HL-60 (cell line): ENCODE data around the gene ROR1.

Source experiments
- GABPA ChIP-seq: IDR thresholded peaks from 2 replicates; pipeline ENCODE4 v1.6.1; 2012; ENCODE audit warnings: low read depth
- POLR2AphosphoS5 ChIP-seq: IDR thresholded peaks from 2 replicates; pipeline ENCODE4 v1.6.1; 2012; ENCODE audit warnings: low read depth
- SPI1 ChIP-seq: IDR thresholded peaks from 2 replicates; pipeline ENCODE4 v1.6.1; 2012; ENCODE audit warnings: low read depth, mild to moderate bottlenecking, borderline replicate concordance
- TF ChIP-seq, protein P1 (sequence below): IDR thresholded peaks from one replicate; pipeline ENCODE4 v1.5.1; 2011; ENCODE audit warnings: low read length, control low read depth, inconsistent platforms; ENCODE audit not compliant: insufficient read depth
- TF ChIP-seq, protein P2 (sequence below): IDR thresholded peaks from 2 replicates; pipeline ENCODE4 v1.6.1; 2012; ENCODE audit warnings: low read depth; ENCODE audit not compliant: insufficient replicate concordance

DNA sequence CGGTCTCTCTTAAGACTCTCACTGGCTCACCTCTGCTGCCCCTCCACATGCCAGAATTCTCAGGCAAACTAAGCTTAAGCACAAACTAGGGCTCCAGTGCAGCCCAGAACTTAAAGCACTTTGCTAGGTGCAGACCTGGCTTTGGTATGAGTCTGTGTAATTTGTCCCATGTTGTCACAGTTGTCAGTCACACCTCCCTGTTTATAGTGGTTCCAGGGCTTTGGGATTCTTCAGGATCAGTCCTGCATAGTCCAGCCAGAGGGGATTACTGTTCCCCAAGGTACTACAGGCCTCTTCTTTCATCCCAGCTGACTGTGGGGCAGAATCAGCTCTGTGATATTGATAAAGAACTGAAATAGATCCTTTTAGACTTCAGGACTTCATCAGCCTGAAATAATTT lies 324.6 kb downstream of the ROR1 start:
- TF ChIP-seq, protein P1, sequence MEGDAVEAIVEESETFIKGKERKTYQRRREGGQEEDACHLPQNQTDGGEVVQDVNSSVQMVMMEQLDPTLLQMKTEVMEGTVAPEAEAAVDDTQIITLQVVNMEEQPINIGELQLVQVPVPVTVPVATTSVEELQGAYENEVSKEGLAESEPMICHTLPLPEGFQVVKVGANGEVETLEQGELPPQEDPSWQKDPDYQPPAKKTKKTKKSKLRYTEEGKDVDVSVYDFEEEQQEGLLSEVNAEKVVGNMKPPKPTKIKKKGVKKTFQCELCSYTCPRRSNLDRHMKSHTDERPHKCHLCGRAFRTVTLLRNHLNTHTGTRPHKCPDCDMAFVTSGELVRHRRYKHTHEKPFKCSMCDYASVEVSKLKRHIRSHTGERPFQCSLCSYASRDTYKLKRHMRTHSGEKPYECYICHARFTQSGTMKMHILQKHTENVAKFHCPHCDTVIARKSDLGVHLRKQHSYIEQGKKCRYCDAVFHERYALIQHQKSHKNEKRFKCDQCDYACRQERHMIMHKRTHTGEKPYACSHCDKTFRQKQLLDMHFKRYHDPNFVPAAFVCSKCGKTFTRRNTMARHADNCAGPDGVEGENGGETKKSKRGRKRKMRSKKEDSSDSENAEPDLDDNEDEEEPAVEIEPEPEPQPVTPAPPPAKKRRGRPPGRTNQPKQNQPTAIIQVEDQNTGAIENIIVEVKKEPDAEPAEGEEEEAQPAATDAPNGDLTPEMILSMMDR, result no peak
- TF ChIP-seq POLR2AphosphoS5 (no peak), GABPA (no peak), SPI1 (no peak)
- TF ChIP-seq, protein P2, sequence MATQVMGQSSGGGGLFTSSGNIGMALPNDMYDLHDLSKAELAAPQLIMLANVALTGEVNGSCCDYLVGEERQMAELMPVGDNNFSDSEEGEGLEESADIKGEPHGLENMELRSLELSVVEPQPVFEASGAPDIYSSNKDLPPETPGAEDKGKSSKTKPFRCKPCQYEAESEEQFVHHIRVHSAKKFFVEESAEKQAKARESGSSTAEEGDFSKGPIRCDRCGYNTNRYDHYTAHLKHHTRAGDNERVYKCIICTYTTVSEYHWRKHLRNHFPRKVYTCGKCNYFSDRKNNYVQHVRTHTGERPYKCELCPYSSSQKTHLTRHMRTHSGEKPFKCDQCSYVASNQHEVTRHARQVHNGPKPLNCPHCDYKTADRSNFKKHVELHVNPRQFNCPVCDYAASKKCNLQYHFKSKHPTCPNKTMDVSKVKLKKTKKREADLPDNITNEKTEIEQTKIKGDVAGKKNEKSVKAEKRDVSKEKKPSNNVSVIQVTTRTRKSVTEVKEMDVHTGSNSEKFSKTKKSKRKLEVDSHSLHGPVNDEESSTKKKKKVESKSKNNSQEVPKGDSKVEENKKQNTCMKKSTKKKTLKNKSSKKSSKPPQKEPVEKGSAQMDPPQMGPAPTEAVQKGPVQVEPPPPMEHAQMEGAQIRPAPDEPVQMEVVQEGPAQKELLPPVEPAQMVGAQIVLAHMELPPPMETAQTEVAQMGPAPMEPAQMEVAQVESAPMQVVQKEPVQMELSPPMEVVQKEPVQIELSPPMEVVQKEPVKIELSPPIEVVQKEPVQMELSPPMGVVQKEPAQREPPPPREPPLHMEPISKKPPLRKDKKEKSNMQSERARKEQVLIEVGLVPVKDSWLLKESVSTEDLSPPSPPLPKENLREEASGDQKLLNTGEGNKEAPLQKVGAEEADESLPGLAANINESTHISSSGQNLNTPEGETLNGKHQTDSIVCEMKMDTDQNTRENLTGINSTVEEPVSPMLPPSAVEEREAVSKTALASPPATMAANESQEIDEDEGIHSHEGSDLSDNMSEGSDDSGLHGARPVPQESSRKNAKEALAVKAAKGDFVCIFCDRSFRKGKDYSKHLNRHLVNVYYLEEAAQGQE, result no peak
